ENCODE results near the gene ATP1A1.

DNA sequence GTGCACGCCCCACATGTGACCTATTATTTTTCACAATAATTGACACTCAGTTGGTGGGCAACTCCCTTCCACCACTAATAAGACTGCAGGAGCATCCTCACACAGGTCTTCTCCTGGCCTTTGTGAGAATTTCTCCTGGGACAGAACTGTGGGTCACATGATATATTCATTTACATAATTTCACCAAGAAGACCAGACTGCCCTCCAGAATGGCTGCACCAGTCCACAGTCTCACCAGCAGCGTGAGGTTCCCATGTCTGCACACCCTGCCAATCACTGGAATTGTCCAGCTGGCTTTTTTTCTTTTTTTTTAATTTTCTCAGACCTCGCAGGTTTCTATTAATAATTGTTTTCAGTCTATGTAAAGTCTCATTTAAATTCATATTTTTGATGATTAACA, 41.3 kb downstream of the ATP1A1 start:
- TF ChIP-seq EZH2 (IDR thresholded peaks at IDR 0.05; ENCODE audit: insufficient read depth, poor library complexity, severe bottlenecking) (no peak), EZH2phosphoT487 (IDR thresholded peaks at IDR 0.05; ENCODE audit: insufficient read depth, low read depth) (no peak)

Data from GM23248 (cell line).